WERI-Rb-1 (cell line): Measurements from ENCODE around the gene PDE9A.
"Not testable (repeated sequence)": the region's sequence is repeated elsewhere in the genome, so short reads cannot be mapped to it uniquely, and the experiment has no call there.

Experiments
- DNase-seq: peaks from one replicate; pipeline ENCODE4 v3.0.0-alpha.2; 2020
- H3K27ac ChIP-seq: fragments of 250-450 bp; sonication (Bioruptor Pico); 2 replicates; pipeline ENCODE4 v1.5.1; 2020; ENCODE audit warnings: mild to moderate bottlenecking, moderate library complexity
- H3K27me3 ChIP-seq: fragments of 250-450 bp; sonication (Bioruptor Pico); 2 replicates; pipeline ENCODE4 v1.5.1; 2021; ENCODE audit warnings: mild to moderate bottlenecking, low read depth, moderate library complexity; ENCODE audit not compliant: insufficient read depth, severe bottlenecking
- H3K36me3 ChIP-seq: fragments of 250-450 bp; sonication (Bioruptor Pico); 2 replicates; pipeline ENCODE4 v1.5.1; 2020; ENCODE audit warnings: mild to moderate bottlenecking, moderate library complexity
- H3K4me3 ChIP-seq: 2 replicates; pipeline ENCODE4 v1.5.1; 2011; ENCODE audit warnings: low read depth, mild to moderate bottlenecking, control low read depth, low read length
- H3K9me3 ChIP-seq: fragments of 250-450 bp; sonication (Bioruptor Pico); 2 replicates; pipeline ENCODE4 v1.5.1; 2021; ENCODE audit warnings: mild to moderate bottlenecking, moderate library complexity; ENCODE audit not compliant: severe bottlenecking
- TF ChIP-seq, protein P1 (sequence below): IDR thresholded peaks from 2 replicates; pipeline ENCODE4 v1.5.1; 2011; ENCODE audit warnings: low read depth, mild to moderate bottlenecking, control low read depth, inconsistent platforms, low read length

PDE9A gene

DNA sequence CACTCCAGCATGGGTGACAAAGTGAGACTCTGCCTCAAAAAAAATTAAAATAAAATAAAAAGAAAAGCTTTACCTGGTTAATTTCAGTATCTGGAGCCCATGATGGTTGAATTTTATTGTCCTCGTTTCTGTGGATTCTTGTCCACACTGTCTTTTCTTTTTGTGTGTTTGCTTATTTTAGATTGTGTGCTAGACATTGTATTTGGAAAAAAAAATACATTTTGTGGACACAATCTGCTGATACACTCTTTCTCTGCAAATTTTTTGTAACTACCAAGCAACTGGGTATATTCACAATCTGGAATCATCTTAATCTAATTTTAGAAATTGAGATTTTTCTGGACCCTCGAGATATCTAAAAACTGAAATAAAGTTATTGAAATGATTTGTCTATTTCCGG is 41.6 kb upstream of the PDE9A start:
- H3K9me3 ChIP-seq: peaks cover 6% of the 10 kb centered on the region
- H3K36me3 ChIP-seq: no peaks in the 10 kb centered on the region
- TF ChIP-seq, protein P1, sequence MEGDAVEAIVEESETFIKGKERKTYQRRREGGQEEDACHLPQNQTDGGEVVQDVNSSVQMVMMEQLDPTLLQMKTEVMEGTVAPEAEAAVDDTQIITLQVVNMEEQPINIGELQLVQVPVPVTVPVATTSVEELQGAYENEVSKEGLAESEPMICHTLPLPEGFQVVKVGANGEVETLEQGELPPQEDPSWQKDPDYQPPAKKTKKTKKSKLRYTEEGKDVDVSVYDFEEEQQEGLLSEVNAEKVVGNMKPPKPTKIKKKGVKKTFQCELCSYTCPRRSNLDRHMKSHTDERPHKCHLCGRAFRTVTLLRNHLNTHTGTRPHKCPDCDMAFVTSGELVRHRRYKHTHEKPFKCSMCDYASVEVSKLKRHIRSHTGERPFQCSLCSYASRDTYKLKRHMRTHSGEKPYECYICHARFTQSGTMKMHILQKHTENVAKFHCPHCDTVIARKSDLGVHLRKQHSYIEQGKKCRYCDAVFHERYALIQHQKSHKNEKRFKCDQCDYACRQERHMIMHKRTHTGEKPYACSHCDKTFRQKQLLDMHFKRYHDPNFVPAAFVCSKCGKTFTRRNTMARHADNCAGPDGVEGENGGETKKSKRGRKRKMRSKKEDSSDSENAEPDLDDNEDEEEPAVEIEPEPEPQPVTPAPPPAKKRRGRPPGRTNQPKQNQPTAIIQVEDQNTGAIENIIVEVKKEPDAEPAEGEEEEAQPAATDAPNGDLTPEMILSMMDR: no peak
- H3K27me3 ChIP-seq: no peaks in the 10 kb centered on the region
- no peak for DNase-seq
- no peak overlapping the region for H3K27ac ChIP-seq
- H3K4me3 ChIP-seq: no peak overlapping the region

DNA sequence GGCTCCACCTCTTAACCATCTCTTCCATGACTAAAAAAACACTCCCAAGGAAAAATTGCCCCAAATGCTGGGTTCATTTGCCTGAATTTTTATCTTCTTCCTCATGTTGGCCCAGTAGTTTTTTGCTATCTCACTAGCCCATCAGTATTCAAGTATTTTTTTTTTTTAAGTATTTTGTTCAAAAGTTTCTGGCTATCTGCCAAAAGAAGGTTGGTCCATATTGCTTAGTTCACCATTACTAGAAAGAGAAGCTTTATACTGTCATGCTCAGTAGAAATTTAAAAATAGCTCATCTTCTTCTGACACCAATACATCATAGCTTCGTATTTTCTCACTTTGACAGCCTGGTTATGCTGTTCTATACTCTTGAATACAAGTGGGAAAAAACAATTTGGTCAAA is 41.0 kb upstream of the PDE9A start:
- H3K27me3 ChIP-seq: no peaks in the 10 kb centered on the region
- H3K9me3 ChIP-seq: peaks cover 6% of the 10 kb centered on the region
- H3K4me3 ChIP-seq: no peak overlapping the region
- no peak overlapping the region for H3K27ac ChIP-seq
- TF ChIP-seq, protein P1: no peak
- no peaks in the 10 kb centered on the region for H3K36me3 ChIP-seq
- no peak for DNase-seq

DNA sequence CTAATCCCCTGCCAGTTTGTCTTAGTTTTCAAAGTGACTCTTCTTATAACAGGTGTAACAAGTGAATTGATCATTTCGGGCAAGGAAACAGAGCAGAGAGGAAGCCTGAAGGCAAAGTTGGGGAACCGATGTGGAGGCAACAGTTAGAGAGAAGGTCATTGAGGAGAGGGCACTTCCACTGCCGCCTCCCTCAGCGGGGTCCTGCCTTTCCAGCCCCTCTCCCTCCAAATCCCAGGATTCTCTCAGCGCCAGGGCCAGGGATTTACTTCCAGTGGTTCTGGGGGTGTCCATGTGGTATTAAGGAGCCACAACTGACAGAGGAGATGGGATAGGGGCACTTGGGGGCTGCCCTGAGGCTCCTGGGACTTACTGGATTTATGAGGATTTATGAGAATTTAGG is 39.7 kb upstream of the PDE9A start:
- no peak for DNase-seq
- Histone ChIP-seq H3K27ac (no peak overlapping the region), H3K4me3 (no peak overlapping the region), H3K36me3 (no peaks in the 10 kb centered on the region), H3K27me3 (no peaks in the 10 kb centered on the region), H3K9me3 (peaks cover 6% of the 10 kb centered on the region)
- TF ChIP-seq, protein P1: no peak

DNA sequence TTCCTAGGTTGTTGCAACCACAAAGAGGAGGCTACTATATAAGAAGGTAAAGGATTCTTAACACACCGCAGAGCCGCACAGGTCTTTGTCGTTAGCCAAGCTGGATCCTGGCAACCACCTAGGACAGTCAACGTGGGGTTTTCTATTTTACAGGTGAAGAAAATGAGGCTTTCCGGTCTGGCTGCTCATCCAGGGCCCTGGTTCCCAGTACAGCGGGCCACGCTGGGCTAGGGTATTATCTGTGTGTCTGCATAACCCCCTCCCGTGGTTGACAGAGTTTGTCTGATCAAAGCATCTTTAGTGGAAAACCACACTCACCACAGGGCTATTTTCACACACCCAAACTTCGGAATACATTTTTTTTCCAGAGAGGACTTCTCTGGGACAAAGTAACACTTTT is 39.0 kb upstream of the PDE9A start:
- no peaks in the 10 kb centered on the region for H3K27me3 ChIP-seq
- TF ChIP-seq, protein P1: no peak
- peak overlapping the region; percentile 10; the same call in 1 of the 2 replicates for H3K27ac ChIP-seq
- H3K4me3 ChIP-seq: no peak overlapping the region
- H3K36me3 ChIP-seq: no peaks in the 10 kb centered on the region
- no peak for DNase-seq
- peaks cover 6% of the 10 kb centered on the region for H3K9me3 ChIP-seq

DNA sequence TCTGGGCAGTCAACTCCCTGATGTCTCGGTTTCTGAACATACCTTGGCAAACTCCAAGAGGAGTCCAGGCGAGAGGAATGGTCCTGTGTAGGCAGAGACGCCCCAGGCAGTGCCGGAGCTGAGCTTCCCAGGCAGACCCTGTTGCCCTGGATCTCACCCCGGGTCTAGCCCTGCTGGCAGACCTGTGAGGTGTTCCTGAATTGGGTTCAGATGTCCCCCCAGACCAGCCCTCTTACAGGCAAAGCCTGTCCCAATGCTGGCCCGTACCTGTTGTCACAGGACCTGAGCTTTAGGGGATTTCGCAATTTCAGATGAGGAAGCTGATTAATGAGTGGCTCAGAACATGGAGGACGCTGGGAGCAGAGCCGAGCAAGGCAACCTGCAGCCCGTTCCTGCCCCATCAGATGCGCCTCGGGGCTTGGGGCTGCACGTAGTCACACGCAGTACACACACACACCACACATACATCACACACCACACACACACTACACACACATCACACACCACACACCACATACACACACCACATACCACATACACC is 38.5 kb upstream of the PDE9A start:
- no peaks in the 10 kb centered on the region for H3K36me3 ChIP-seq
- H3K27me3 ChIP-seq: no peaks in the 10 kb centered on the region

DNA sequence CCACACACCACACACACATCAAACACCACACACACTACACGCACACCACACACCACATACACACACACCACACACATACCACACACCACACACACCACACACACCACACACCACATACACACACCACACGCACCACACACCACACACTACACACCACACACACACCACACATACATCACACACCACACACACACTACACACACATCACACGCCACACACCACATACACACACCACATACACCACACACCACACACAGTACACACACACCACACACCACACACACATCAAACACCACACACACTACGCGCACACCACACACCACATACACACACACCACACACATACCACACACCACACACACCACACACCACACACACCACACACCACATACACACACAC is 38.0 kb upstream of the PDE9A start:
- not testable (repeated sequence) for H3K9me3 ChIP-seq, H3K4me3 ChIP-seq, H3K36me3 ChIP-seq, DNase-seq, H3K27me3 ChIP-seq, H3K27ac ChIP-seq

More for the DNA sequence above, 38.5 kb upstream of the PDE9A start:
- DNase-seq: peak; percentile 58
- H3K4me3 ChIP-seq: no peak overlapping the region
- TF ChIP-seq, protein P1: no peak
- peak overlapping the region; percentile 10; the same call in 1 of the 2 replicates for H3K27ac ChIP-seq
- H3K9me3 ChIP-seq: peaks cover 6% of the 10 kb centered on the region
